HG03558 (cell line): ENCODE data around the gene CLRN3.
A peak's percentile ranks its signal among the peaks of the same experiment; 100 is the strongest.

Source experiments
- ATAC-seq: cut with Tn5 transposase; IDR thresholded peaks from one replicate; pipeline ENCODE4 v1.9.1; 2021; ENCODE audit warnings: moderate number of reproducible peaks; ENCODE audit not compliant: unreplicated experiment; ENCODE audit errors: extremely low read depth

Gene CLRN3

DNA sequence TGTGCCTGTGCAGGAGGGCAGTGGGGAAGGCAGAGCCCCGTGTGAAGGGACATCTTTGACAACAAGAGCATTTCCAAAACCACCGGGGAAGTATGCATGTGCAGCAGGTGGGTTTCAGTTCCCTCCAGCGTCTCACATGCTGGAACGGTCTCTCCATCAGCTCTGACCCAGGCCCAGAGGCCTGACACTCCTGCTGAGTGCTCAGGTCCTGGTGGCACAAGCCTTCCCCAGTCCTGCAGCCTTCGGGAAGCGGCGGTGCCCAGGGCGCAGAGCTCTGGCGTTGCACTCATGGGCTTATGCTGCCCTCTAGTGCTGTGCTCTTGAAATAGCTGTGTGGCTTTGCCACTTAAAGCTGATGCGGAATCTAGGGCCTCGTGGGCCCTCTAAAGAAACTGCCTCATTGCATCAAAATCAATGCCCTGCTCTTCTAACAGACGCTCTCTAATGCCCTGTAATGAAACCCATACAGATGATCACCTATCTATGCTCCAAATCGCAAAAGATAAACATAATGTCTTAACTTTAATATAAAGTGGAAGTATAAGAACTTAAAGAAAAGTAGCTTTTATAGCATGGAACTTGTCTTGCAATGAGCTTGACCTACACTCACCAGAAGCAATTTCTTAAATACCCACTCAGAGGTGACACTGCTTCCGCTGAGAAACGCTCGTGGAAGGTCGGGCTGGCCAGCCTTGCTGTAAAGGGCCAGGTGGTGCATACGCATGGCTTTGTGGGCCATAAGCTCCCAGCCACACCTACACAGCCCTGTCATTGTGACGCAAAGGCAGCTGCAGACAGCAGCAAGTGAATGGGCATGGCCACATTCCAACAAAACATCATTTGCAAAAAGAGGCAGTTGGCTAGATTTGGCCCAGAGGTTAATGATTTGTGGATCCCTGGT is 38.6 kb downstream of the CLRN3 start:
- peak; percentile 60 for ATAC-seq

DNA sequence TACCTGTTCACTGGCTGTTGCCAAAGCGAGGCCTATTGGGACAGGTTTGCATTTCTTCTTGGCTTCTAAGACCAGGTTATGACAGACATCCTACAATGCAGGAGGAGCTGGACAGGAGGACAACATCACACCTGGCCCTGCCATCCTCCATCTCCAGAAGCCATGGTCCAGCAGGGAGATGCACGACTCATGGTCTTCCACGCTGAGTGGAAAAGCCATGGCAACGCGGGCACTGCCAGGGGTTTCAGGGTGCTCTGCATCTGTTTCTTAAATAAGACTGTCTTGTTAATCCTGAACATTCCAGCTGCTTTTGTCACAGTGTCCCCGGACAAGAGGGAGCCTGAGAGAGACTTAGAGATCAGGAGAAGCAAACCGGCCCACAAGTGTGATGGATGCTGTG is 40.3 kb downstream of the CLRN3 start:
- no peak for ATAC-seq

DNA sequence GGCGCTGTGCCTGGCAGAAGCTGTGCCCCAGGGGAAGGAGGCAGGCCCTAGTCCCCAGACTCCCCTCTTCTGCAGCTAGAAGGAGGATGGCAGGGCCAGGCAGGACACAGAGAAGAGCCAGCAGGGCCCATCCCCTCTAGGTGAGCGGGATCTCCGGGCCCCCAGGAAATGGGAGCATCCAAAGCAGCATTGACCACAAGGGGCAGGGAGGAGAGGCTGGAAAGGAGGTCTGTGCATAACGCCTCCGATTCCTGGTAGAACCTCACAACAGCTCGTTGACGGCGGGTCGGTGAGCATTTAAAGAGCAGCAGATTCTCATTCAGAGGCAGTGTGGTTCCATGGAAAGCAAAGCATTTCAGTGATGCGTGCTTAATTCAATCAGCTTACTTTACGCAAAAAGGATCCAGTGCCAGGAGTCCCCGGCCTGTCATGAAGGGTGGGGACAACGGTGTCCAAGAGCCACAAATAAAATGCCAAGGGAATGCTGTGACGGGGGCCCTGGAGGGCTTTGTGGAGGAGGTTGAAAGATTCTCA is 41.0 kb downstream of the CLRN3 start:
- no peak for ATAC-seq

DNA sequence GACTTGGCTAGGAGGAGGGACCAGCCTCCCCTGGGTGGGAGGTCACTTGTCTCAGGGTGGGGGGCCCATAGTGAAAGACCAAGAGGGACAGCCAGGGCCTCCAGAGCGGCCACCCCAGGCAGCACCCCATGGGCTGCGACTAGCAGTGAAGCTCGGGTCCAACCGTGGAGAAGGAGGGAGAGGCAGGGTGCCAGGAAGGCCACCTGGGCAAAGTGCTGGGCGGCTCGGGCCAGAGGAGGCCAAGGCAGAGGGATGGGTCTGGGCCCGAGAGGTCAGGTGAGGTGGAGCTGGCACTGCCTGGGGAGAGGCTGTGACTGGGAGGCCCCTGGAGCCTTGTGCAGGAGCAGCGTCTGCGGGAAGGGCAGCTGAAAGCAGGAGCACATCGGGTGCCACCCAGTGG is 41.8 kb downstream of the CLRN3 start:
- ATAC-seq, result no peak

DNA sequence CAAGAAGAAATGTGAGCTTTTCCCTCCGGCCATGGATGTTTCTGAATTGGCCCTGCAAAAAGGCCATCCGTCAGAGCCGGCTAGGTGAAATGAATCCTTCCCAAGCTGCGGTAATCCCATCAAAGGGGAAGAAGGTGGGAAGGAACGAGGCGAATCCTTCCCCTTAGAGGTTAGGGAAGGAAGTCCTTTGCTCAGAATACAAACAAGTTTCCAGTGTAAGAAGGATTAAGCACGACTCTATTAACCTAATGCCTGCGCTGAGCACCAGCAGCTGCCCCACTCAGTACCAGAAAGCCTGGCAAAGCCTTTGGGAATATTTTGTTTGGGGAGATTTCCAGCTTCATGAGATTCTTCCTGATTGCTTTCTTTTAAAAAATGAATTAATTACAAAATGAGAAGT is 42.8 kb downstream of the CLRN3 start:
- ATAC-seq, result no peak

DNA sequence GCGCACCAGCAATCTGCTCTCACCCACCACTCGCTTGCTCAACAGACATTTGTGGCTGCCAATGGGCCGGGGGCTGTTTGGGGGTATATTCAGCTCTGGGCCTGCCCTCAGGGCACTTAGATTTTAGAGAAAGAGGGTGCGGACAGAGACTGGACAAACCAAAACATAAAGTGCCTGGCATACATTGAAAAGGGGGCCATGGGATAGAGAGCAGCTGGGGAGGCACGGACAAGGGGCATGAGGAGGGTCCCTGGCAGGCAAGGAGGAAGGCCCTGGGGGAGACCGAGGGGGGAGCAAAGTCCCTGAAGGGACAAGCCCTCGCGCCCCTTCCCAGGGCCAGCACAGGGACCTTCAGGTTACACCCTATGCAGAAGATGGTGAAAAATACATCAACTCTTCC is 43.5 kb downstream of the CLRN3 start:
- ATAC-seq, result no peak

DNA sequence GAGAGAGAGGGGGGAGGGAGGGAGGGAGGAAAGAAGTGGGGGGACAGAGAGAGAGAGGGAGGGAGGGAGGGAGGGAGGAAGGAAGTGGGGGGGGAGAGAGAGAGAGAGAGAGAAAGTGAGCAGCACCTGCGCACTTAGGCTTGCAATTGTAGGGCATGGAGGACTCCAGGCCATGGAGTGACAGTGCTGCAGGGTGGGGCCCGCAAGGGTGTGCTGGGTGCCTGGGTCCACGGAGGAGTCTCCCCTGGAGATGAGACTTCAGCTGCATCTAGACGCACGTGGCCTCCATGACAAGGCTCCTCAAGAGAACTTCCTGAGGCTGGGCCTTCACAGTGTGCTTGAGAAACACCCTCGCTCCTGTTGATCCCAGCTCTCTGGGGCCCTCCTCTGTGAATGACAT is 44.5 kb downstream of the CLRN3 start:
- no peak for ATAC-seq

DNA sequence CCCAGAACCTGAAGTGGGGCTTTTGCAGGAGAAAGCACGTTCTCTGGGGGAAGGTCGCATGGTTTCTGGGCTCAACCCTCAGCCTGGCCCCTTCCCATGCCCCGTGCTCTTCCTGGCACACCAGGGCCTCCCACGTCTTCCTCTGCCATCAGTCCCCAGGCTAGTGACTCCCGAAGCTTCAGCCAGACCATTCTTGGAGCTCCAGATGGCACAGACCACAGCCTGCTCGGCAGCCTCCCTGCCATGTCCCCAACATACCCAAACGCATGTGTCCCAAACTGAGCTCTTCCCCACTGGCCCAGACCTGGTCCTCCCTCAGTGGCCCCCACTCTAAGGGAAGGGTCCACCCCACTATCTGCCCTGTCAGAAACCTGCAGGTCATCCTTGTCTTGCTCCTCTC is 47.0 kb downstream of the CLRN3 start:
- no peak for ATAC-seq

DNA sequence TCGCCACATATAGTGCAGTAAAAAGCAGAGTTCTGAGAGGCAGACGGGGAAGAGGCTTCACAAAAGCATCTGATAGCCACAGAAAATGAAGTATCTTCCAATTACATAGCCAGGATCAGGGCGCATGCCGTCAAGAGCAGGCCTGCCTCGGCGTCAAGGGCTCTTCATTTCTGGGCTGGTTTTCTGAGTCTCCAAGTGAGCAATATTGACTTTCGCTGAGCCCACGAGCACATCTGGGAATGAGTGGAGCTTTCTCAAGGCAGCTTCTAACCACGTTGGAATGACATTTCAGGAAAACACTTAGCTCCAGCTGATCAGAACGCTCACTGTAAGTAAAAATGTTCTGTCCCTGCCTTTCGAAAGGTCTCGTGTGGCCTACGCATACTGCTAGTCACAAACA is 51.9 kb downstream of the CLRN3 start:
- ATAC-seq, result no peak

DNA sequence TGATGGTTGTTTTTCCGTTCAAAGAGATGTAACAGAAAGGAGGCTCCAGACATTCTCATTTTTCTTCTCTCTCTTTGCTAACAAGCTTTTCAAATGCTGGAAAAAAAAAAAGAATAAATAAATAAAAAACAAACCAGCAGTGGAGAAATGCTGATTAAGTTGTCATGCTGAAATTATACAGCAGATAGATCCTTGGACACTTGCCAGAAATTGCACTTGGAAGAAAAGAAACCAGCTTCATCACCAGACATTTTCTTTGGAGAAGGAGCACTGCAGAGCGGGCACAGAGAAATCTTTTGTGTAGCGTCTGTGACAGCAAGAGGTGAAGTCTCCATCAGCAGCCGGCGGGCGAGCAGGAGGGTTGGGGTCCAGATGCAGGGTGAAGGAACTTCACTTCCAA is 55.8 kb downstream of the CLRN3 start:
- ATAC-seq, result no peak

DNA sequence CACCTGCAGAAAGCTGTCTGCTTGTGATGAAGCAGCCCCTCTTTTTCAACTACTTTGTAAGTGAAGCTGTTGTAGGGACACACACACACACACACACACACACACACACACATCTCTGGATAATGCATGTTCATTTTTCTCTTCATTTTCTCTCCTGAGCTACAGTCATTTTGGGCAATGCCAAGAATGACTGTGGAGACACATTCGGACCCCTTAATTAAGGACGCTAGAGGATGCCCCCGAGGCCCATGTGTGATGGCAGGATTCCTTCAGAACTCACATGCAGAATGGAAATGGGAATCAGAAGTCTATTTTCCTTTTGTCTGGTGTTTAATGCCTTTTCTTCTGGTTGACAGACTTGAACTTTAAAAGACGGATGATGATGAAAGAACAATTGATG is 56.6 kb downstream of the CLRN3 start:
- ATAC-seq, result no peak

DNA sequence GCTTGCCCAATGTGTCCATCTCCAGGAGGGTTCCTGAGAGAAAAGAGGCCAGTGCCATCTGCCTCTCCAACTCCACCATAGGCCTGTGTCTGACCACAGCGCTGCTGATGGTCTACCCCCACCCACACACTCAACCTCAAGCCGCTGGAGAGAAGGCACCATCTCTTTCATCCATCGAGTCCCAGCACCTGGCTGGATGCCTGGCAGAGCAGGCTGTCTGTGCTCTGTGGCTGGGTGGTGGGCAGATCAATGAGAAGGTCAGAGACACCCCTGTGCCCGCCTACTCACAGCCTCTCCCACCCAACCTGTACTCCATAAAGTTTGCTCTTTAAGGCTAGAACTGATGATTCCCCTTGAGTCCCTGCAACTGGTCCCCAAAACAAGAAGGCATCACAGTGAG is 58.0 kb downstream of the CLRN3 start:
- no peak for ATAC-seq

DNA sequence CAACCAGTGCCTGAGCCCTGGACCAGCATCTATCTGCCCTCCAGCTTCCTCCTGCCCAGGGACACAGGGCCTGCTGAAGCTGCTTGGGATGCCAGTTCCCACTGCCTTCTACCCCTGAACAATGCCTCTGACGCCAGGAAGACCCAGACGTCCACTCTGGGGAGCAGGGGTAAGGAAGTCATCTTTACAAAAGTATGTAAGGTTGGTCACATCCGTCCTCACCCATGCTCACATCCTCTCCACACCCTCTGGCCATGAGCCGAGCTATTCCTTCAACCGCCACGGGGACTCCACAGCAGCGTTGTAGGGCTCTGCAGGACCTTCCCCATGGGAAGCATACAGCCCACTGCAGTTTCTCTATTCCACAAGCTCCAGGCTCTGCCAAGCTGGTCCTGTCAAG is 58.5 kb downstream of the CLRN3 start:
- no peak for ATAC-seq

DNA sequence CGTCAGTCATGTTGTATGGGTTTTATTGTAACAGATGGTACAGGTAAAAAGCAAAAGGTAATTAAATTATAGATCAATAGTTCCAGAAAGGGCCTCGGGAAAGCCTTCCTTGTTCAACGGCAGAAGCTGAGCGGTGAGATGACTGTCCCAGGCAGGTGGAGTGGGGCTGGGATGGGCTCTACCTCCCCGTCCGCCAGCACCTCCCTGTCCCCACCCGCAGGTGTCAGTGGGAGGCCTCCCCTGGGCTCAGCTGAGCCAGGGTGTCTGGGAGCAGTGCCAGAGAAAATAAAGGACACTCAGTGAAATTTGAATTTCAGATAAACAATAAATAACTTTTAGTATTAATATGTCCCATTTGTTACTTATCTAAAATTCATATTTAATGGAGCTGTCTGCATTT is 58.9 kb downstream of the CLRN3 start:
- no peak for ATAC-seq

DNA sequence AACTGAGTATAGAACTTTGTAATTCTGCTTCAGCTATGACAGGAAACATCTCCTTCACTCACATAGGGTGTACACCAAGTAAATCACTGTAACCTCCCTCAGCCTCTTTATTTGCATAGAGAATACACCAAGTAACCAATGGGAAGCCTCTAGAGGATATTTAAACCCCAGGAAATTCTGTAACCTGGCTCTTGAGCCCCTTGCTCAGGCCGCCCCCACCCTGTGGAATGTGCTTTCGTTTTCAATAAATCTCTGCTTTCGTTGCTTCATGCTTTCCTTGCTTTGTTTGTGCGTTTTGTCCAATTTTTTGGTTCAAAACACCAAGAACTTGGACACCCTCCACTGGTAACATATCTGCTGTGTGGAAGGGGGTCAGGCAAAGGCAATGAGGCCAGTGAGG is 60.2 kb downstream of the CLRN3 start:
- ATAC-seq, result no peak

DNA sequence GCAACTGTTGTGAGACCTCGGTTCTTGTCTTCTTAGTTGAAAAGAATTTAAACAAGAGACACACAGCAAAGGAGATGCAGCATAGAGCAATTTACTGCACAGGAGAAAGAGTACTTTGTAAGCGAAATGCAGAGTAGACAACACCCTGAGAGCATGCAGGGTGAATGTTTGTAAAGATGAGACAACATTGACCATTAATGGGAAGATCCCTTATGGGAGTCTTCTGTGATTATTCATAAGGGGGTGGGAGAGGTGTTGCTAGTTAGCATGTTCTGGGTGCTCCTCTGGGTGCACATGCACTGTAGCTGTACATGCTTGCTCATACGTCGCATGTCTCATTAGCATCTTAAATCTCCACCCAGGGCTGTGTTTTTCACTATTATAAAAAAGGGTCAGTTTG is 62.3 kb downstream of the CLRN3 start:
- ATAC-seq, result no peak
